ENCODE measurements around the gene ZC3H8.

DNA sequence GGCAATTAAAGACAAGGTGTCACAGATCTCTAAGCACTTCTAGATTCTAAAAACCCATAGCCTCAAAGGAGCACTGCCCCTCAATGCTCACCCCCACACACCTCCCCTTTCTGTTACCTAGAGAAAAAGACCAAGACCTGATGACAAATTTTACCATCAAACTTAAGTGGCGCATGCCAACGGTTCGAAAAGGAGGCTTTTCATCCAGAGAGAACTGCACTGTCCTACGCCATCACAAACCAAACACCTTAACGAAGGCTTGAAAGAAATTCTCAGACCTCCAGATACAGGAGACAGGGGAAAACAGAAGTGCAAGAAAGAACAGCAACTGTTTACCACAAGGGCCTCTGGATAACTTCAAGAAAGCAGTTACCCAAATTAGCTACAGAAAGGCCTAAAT is 18.5 kb upstream of the ZC3H8 start:
- TF ChIP-seq, protein P1, sequence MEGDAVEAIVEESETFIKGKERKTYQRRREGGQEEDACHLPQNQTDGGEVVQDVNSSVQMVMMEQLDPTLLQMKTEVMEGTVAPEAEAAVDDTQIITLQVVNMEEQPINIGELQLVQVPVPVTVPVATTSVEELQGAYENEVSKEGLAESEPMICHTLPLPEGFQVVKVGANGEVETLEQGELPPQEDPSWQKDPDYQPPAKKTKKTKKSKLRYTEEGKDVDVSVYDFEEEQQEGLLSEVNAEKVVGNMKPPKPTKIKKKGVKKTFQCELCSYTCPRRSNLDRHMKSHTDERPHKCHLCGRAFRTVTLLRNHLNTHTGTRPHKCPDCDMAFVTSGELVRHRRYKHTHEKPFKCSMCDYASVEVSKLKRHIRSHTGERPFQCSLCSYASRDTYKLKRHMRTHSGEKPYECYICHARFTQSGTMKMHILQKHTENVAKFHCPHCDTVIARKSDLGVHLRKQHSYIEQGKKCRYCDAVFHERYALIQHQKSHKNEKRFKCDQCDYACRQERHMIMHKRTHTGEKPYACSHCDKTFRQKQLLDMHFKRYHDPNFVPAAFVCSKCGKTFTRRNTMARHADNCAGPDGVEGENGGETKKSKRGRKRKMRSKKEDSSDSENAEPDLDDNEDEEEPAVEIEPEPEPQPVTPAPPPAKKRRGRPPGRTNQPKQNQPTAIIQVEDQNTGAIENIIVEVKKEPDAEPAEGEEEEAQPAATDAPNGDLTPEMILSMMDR (IDR thresholded peaks at IDR 0.05): no peak
- TF ChIP-seq POLR2A (IDR thresholded peaks at IDR 0.05): no peak
